Gastrocnemius medialis (tissue), 4 donors: ENCODE data around the gene PIGQ. TPM values are rescaled to one million over a fixed set of nuclear protein-coding genes. Genes with fewer than 3 reads are reported as not detected.
A peak's percentile ranks its signal among the peaks of the same experiment; 100 is the strongest.
"Not testable (repeated sequence)": the region's sequence is repeated elsewhere in the genome, so short reads cannot be mapped to it uniquely, and the experiment has no call there.

Experiments used
- ATAC-seq, 2 donors: fragments of 150-250 bp; one replicate each; pipeline ENCODE4 v1.9.1; 2016
- DNase-seq, 2 donors: peaks; one replicate each; pipeline ENCODE4 v3.0.0-alpha.2; 2019
- H3K27ac ChIP-seq, 4 donors: fragments of 200-600 bp; sonication (generic); 1 replicate in 1 of 4; 2 replicates in 3 of 4; pipeline ENCODE4 v1.5.1; 2016 to 2018; ENCODE audit warnings: mild to moderate bottlenecking in 2 of 4, moderate library complexity in 1 of 4
- H3K27me3 ChIP-seq, 3 donors: fragments of 200-600 bp; sonication (generic) in 2 of 3; 1 replicate in 1 of 3; 2 replicates in 2 of 3; pipeline versions ENCODE4 v1.5.1 to v1.6.0; 2016 to 2019; ENCODE audit warnings: mild to moderate bottlenecking in 1 of 3, moderate library complexity in 1 of 3
- H3K36me3 ChIP-seq, 2 donors: fragments of 200-600 bp; sonication (generic) in 1 of 2; one replicate each; pipeline ENCODE4 v1.5.1; 2017 to 2018
- H3K4me1 ChIP-seq, 2 donors: fragments of 200-600 bp; sonication (generic) in 1 of 2; one replicate each; pipeline ENCODE4 v1.5.1; 2016 to 2017; ENCODE audit warnings: mild to moderate bottlenecking in 2 of 2
- H3K4me3 ChIP-seq, 4 donors: fragments of 200-600 bp; sonication (generic) in 3 of 4; 1 replicate in 1 of 4; 2 replicates in 3 of 4; pipeline ENCODE4 v1.5.1; 2016 to 2019; ENCODE audit warnings: mild to moderate bottlenecking in 2 of 4
- H3K9me3 ChIP-seq, 3 donors: fragments of 200-600 bp; sonication (generic) in 2 of 3; 1 replicate in 1 of 3; 2 replicates in 2 of 3; pipeline ENCODE4 v1.5.1; 2016 to 2019
- CTCF ChIP-seq, 5 experiments: fragments of 450-650 bp in 3 of 5; fragments of 200-600 bp in 2 of 5; sonication (generic) in 2 of 5; IDR thresholded peaks in 4 of 5; conservative IDR thresholded peaks in 1 of 5; 1 replicate in 4 of 5; 2 replicates in 1 of 5; pipeline ENCODE4 v1.5.1; 2016 to 2019; ENCODE audit warnings: antibody characterized with exemption in 5 of 5, mild to moderate bottlenecking in 3 of 5, moderate library complexity in 3 of 5
- POLR2A ChIP-seq, 2 donors: fragments of 450-650 bp; IDR thresholded peaks; one replicate each; pipeline ENCODE4 v1.6.1; 2017; ENCODE audit warnings: antibody characterized with exemption in 2 of 2, mild to moderate bottlenecking in 2 of 2, moderate library complexity in 2 of 2
- in situ Hi-C, 4 donors: fragments of 200-750 bp; cut with MboI; loops; one replicate each; pipeline versions ENCODE4 v1.15.0 to v1.8.0; 2017; ENCODE audit warnings: low sequenced_read_pairs in 4 of 4
- intact Hi-C: fragments of 100-400 bp; cut with DNase I; formaldehyde crosslinking; loops from one replicate; pipeline ENCODE4 v1.15.1; 2023; ENCODE audit warnings: low total_unique reads
- total RNA-seq, 4 donors: library from RNA; depleted of rRNA; stranded (reverse); fragments of >200 nt; gene quantifications; one replicate each; pipeline versions ENCODE4 v1.1.0 to v1.2.3, GENCODE V29; 2016

Gene PIGQ
- total RNA-seq, 4 donors from 2014 or later, result 22.2 to 47.3 (median 38.5) TPM

DNA sequence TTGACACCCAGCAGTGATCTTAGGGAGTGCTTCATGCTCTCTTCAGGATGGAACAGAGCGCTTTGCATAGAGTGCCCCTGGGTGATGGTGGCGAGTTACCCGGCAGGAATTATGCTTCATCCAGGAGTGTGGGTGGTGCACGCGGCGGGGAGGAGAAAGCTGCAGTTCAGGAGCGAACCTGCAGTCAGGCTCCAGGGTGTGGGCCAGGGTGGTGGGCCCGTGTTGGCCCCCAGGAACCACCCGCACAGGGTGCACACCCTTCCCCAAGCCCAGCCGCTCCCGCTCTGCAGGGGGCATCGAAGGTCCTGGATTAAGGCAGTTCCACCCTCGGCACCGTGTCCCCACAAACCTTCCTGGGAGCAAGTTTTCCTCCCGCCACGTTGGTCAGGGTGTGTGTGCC, 24.0 kb downstream of the PIGQ start:
- TF ChIP-seq POLR2A (IDR thresholded peaks at IDR 0.05) (no peak), CTCF (IDR thresholded peaks at IDR 0.05 in 4 of 5, conservative IDR thresholded peaks at IDR 0.05 in 1 of 5) (no peak)
- intact Hi-C loops (no loop called here), in situ Hi-C loops (no loop called here)
- H3K27me3 ChIP-seq, result no peaks in the 10 kb centered on the region
- H3K36me3 ChIP-seq, result no peaks in the 10 kb centered on the region
- no peaks in the 10 kb centered on the region for H3K9me3 ChIP-seq
- H3K4me1 ChIP-seq, result peaks cover 49 to 50% of the 10 kb centered on the region in 2 donors
- peak overlapping the region; percentile 87 to 97 (median 95) for H3K27ac ChIP-seq
- H3K4me3 ChIP-seq, result no peak overlapping the region
- DNase-seq (no peak), ATAC-seq (no peak)

DNA sequence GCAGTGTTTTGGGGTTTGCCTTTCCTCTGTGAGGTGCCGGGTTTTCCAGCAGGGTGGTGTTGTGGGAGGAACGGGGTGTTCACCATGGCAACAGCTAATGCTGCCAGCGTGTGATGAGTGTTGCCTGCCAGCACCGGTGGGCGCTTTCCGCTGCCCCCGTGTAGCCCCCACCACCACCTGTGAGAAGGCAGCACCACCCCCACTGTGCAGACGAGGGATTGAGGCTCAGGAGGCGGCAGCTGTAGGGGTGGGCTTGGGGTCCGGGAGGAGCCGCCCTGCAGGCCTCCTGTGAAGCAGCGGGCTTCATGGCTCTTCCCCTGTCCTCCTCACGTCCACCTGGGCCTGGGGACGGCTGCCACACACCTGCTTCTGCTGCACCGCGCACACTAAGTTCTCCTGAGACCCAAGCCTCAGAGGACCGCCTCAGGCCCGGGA, 25.3 kb downstream of the PIGQ start:
- TF ChIP-seq CTCF (IDR thresholded peaks at IDR 0.05 in 4 of 5, conservative IDR thresholded peaks at IDR 0.05 in 1 of 5) (no peak), POLR2A (IDR thresholded peaks at IDR 0.05) (no peak)
- intact Hi-C loops, result no loop called here
- DNase-seq, result no peak

DNA sequence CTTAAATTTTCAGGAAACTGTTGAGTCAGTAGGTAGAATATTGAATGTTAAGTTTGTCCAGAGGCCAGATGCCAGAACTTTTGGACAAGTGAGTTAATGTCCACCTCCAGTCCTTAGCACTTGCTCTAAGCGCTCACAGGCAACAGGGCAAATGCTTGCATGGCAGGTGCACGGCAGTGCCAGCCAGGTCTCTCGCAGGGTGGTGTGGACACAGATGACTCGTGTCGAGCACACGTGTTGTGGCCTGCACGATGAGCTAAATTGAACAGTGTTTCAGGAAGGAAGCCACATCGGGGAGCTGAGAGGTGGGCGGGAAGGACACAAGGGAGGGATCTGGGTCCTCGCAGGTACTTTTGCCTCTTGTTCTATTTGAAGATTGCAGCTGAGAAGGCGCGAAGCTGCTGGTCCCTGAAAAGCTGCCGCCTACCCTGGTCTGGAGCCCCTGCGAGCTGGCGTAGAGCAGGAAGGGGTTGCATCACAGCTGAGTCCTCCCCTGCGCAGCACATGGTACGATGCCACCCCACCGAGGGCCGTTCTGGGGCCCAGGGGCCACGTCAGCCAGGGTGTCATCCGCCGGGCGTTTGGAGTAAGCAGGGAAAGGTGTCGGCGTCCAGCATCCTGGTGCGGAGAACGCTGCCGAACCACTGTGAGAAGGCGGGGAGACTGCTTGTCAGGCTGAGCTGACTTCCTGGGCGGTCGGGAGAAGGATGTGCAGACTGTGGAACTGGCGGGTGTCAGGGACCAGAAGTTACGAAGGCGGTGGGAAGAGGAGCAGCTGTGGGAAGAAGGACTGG, 26.4 kb downstream of the PIGQ start:
- Histone ChIP-seq H3K27ac (peak overlapping the region; percentile 87 to 97 (median 95)), H3K27me3 (no peaks in the 10 kb centered on the region), H3K36me3 (no peaks in the 10 kb centered on the region), H3K9me3 (no peaks in the 10 kb centered on the region), H3K4me1 (peaks cover 44 to 49% of the 10 kb centered on the region in 2 donors), H3K4me3 (no peak overlapping the region)
- intact Hi-C loops, result no loop called here
- DNase-seq, result peak in 1 of 2 donors; percentile 52
- in situ Hi-C loops, result no loop called here
- TF ChIP-seq POLR2A (IDR thresholded peaks at IDR 0.05) (no peak), CTCF (IDR thresholded peaks at IDR 0.05 in 4 of 5, conservative IDR thresholded peaks at IDR 0.05 in 1 of 5) (no peak)
- ATAC-seq, result no peak

More for the DNA sequence above, 25.3 kb downstream of the PIGQ start:
- Histone ChIP-seq H3K36me3 (no peaks in the 10 kb centered on the region), H3K4me3 (no peak overlapping the region), H3K9me3 (no peaks in the 10 kb centered on the region), H3K27ac (peak overlapping the region; percentile 87 to 97 (median 95)), H3K4me1 (peaks cover 49 to 50% of the 10 kb centered on the region in 2 donors), H3K27me3 (no peaks in the 10 kb centered on the region)
- no peak for ATAC-seq
- in situ Hi-C loops, result no loop called here

DNA sequence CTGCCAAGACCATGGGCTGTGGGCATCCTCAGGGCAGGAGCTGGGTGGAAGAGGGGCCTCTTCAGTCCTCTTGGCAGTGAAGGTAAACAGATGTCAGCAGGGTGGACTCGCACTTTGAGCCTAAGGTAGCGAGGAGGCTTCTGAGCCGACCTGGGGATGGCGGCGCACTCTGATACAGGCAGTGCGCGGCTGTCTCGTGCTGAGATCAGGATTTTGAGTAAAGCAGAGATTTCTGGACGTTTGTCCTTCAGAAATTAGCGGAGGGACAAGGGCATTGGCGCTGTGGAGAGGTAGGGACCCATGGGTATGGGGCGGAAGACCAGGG, 26.9 kb downstream of the PIGQ start:
- DNase-seq, result no peak
- Histone ChIP-seq H3K27me3 (no peaks in the 10 kb centered on the region), H3K4me3 (no peak overlapping the region), H3K27ac (peak overlapping the region in 2 of 4 donors; percentile 97), H3K4me1 (peaks cover 38 to 44% of the 10 kb centered on the region in 2 donors), H3K36me3 (no peaks in the 10 kb centered on the region), H3K9me3 (no peaks in the 10 kb centered on the region)
- in situ Hi-C loops (no loop called here), intact Hi-C loops (no loop called here)
- TF ChIP-seq CTCF (IDR thresholded peaks at IDR 0.05 in 4 of 5, conservative IDR thresholded peaks at IDR 0.05 in 1 of 5) (no peak), POLR2A (IDR thresholded peaks at IDR 0.05) (no peak)
- ATAC-seq, result no peak

- in situ Hi-C loops, H3K27me3 ChIP-seq, ATAC-seq, H3K27ac ChIP-seq, DNase-seq, intact Hi-C loops, H3K4me3 ChIP-seq, H3K9me3 ChIP-seq, H3K36me3 ChIP-seq: not testable (repeated sequence)
- H3K4me1 ChIP-seq, result peaks cover 30 to 35% of the 10 kb centered on the region in 2 donors
Measured at GRCh38 chr16:597655-598054, 27.9 kb downstream of the PIGQ start.
